Activated naive CD8-positive, alpha-beta T cell treated with anti-CD3 and anti-CD28 coated beads, Interleukin-2, amount 10 ng/mL, durations not matched to agents 7 days and 5 days (primary cell): ENCODE measurements around the gene AIRE. TPM values are rescaled to one million over a fixed set of nuclear protein-coding genes. Genes with fewer than 3 reads are reported as not detected.

ENCODE experiments used
- ATAC-seq: fragments of 150-1000 bp; cut with Tn5 transposase; one replicate; pipeline ENCODE4 v1.10.0; 2021; ENCODE audit warnings: low read depth, moderate library complexity
- POLR2A ChIA-PET: fragments of 350-600 bp; sonication (Branson Sonifier 250); formaldehyde crosslinking; loops from one replicate; lab custom pipeline; 2021; ENCODE audit warnings: antibody characterized with exemption; lab: Charles Lee
- DNase-seq: peaks from one replicate; pipeline ENCODE4 v3.0.0; 2021
- H3K27ac Mint-ChIP-seq: one replicate; pipeline ENCODE4 v1.8.0; 2022; ENCODE audit warnings: mild to moderate bottlenecking, mixed read lengths
- H3K27me3 Mint-ChIP-seq: one replicate; pipeline ENCODE4 v1.8.0; 2022; ENCODE audit warnings: mild to moderate bottlenecking, moderate library complexity, mixed read lengths
- H3K36me3 Mint-ChIP-seq: one replicate; pipeline ENCODE4 v1.8.0; 2021; ENCODE audit warnings: mild to moderate bottlenecking, mixed read lengths
- H3K4me1 Mint-ChIP-seq: one replicate; pipeline ENCODE4 v1.8.0; 2021; ENCODE audit warnings: mixed read lengths
- H3K4me3 Mint-ChIP-seq: one replicate; pipeline ENCODE4 v1.8.0; 2022; ENCODE audit warnings: mild to moderate bottlenecking, moderate library complexity, mixed read lengths
- H3K9me3 Mint-ChIP-seq: one replicate; pipeline ENCODE4 v1.8.0; 2021; ENCODE audit warnings: mixed read lengths
- total RNA-seq, 2 experiments: library from RNA; stranded (reverse); gene quantifications; one replicate each; pipeline ENCODE4 v1.2.3, GENCODE V29; 2021

Gene AIRE
- total RNA-seq, 2 experiments from 2014 or later, result not detected

- H3K27me3 Mint-ChIP-seq, result no peaks in the 10 kb centered on the region
- no peaks in the 10 kb centered on the region for H3K4me1 Mint-ChIP-seq
- H3K36me3 Mint-ChIP-seq, result peaks cover 3% of the 10 kb centered on the region
- no peak for ATAC-seq
- no peak overlapping the region for H3K27ac Mint-ChIP-seq
- H3K4me3 Mint-ChIP-seq, result no peak overlapping the region
- POLR2A ChIA-PET, result interaction anchor here (0.7 kb wide), 1 partner anchor 30 kb away, joined by 3 read pairs; the partner anchor contains the start of gene TRPM2
- no peaks in the 10 kb centered on the region for H3K9me3 Mint-ChIP-seq
- DNase-seq, result no peak
Observed at GRCh38 chr21:44323591-44323990, 37.9 kb downstream of the AIRE start.

- H3K4me1 Mint-ChIP-seq, result no peaks in the 10 kb centered on the region
- peaks cover 2% of the 10 kb centered on the region for H3K36me3 Mint-ChIP-seq
Observed at GRCh38 chr21:44324106-44324853, 38.6 kb downstream of the AIRE start.

GRCh38 chr21:44324854-44325107, 39.1 kb downstream of the AIRE start:
- POLR2A ChIA-PET, result no interaction called here
- Mint-ChIP-seq H3K36me3 (peaks cover 2% of the 10 kb centered on the region), H3K9me3 (no peaks in the 10 kb centered on the region), H3K4me3 (no peak overlapping the region), H3K4me1 (no peaks in the 10 kb centered on the region), H3K27me3 (no peaks in the 10 kb centered on the region), H3K27ac (no peak overlapping the region)
- DNase-seq, result no peak
- ATAC-seq, result no peak

More at GRCh38 chr21:44324106-44324853, 38.6 kb downstream of the AIRE start:
- Mint-ChIP-seq H3K27ac (no peak overlapping the region), H3K9me3 (no peaks in the 10 kb centered on the region), H3K4me3 (no peak overlapping the region), H3K27me3 (no peaks in the 10 kb centered on the region)
- ATAC-seq, result no peak
- DNase-seq, result no peak
- POLR2A ChIA-PET, result no interaction called here

- Mint-ChIP-seq H3K9me3 (no peaks in the 10 kb centered on the region), H3K36me3 (peaks cover 2% of the 10 kb centered on the region), H3K4me1 (no peaks in the 10 kb centered on the region), H3K27ac (no peak overlapping the region), H3K4me3 (no peak overlapping the region), H3K27me3 (no peaks in the 10 kb centered on the region)
- DNase-seq, result no peak
- ATAC-seq, result no peak
- POLR2A ChIA-PET, result no interaction called here
Observed at GRCh38 chr21:44325386-44326271, 40.0 kb downstream of the AIRE start.

GRCh38 chr21:44326272-44326647, 40.6 kb downstream of the AIRE start:
- Mint-ChIP-seq H3K27me3 (no peaks in the 10 kb centered on the region), H3K9me3 (no peaks in the 10 kb centered on the region), H3K27ac (no peak overlapping the region), H3K36me3 (peaks cover 2% of the 10 kb centered on the region), H3K4me3 (no peak overlapping the region), H3K4me1 (no peaks in the 10 kb centered on the region)
- no peak for ATAC-seq
- no peak for DNase-seq
- POLR2A ChIA-PET, result no interaction called here

GRCh38 chr21:44326716-44327602, 41.3 kb downstream of the AIRE start:
- H3K9me3 Mint-ChIP-seq, result no peaks in the 10 kb centered on the region
- DNase-seq (no peak), ATAC-seq (no peak)
- H3K36me3 Mint-ChIP-seq, result no peaks in the 10 kb centered on the region
- no peak overlapping the region for H3K4me3 Mint-ChIP-seq
- POLR2A ChIA-PET, result no interaction called here
- no peak overlapping the region for H3K27ac Mint-ChIP-seq
- H3K27me3 Mint-ChIP-seq, result no peaks in the 10 kb centered on the region
- H3K4me1 Mint-ChIP-seq, result no peaks in the 10 kb centered on the region

GRCh38 chr21:44327603-44327974, 41.9 kb downstream of the AIRE start:
- Mint-ChIP-seq H3K4me3 (no peak overlapping the region), H3K4me1 (no peaks in the 10 kb centered on the region), H3K9me3 (no peaks in the 10 kb centered on the region), H3K36me3 (no peaks in the 10 kb centered on the region), H3K27me3 (no peaks in the 10 kb centered on the region), H3K27ac (no peak overlapping the region)
- ATAC-seq (no peak), DNase-seq (no peak)
- POLR2A ChIA-PET, result no interaction called here

GRCh38 chr21:44328242-44328895, 42.7 kb downstream of the AIRE start:
- Mint-ChIP-seq H3K9me3 (no peaks in the 10 kb centered on the region), H3K4me1 (no peaks in the 10 kb centered on the region), H3K36me3 (no peaks in the 10 kb centered on the region), H3K27me3 (no peaks in the 10 kb centered on the region), H3K27ac (no peak overlapping the region), H3K4me3 (no peak overlapping the region)
- DNase-seq (no peak), ATAC-seq (no peak)
- POLR2A ChIA-PET, result no interaction called here

- no peak overlapping the region for H3K27ac Mint-ChIP-seq
- DNase-seq (no peak), ATAC-seq (no peak)
- POLR2A ChIA-PET, result interaction anchor here (0.8 kb wide), 1 partner anchor 9 kb away, joined by 3 read pairs; no protein-coding TSS in a partner anchor
- no peak overlapping the region for H3K4me3 Mint-ChIP-seq
- no peaks in the 10 kb centered on the region for H3K36me3 Mint-ChIP-seq
- no peaks in the 10 kb centered on the region for H3K27me3 Mint-ChIP-seq
- H3K9me3 Mint-ChIP-seq, result no peaks in the 10 kb centered on the region
- H3K4me1 Mint-ChIP-seq, result no peaks in the 10 kb centered on the region
Observed at GRCh38 chr21:44329086-44329889, 43.6 kb downstream of the AIRE start.

GRCh38 chr21:44329971-44330681, 44.5 kb downstream of the AIRE start:
- no peaks in the 10 kb centered on the region for H3K9me3 Mint-ChIP-seq
- ATAC-seq (no peak), DNase-seq (no peak)
- POLR2A ChIA-PET, result no interaction called here
- H3K36me3 Mint-ChIP-seq, result no peaks in the 10 kb centered on the region
- no peaks in the 10 kb centered on the region for H3K4me1 Mint-ChIP-seq
- no peak overlapping the region for H3K27ac Mint-ChIP-seq
- H3K4me3 Mint-ChIP-seq, result no peak overlapping the region
- no peaks in the 10 kb centered on the region for H3K27me3 Mint-ChIP-seq

GRCh38 chr21:44330698-44331097, 45.0 kb downstream of the AIRE start:
- Mint-ChIP-seq H3K27ac (no peak overlapping the region), H3K36me3 (no peaks in the 10 kb centered on the region), H3K4me3 (no peak overlapping the region), H3K27me3 (no peaks in the 10 kb centered on the region), H3K9me3 (no peaks in the 10 kb centered on the region), H3K4me1 (no peaks in the 10 kb centered on the region)
- ATAC-seq (no peak), DNase-seq (no peak)
- POLR2A ChIA-PET, result no interaction called here

- ATAC-seq, result no peak
- Mint-ChIP-seq H3K27ac (no peak overlapping the region), H3K4me1 (no peaks in the 10 kb centered on the region), H3K9me3 (no peaks in the 10 kb centered on the region), H3K4me3 (no peak overlapping the region), H3K36me3 (no peaks in the 10 kb centered on the region), H3K27me3 (no peaks in the 10 kb centered on the region)
- no peak for DNase-seq
- POLR2A ChIA-PET, result no interaction called here
Observed at GRCh38 chr21:44331209-44331608, 45.5 kb downstream of the AIRE start.
